Superior temporal gyrus (tissue), 1 donor: Measurements from ENCODE around the gene CERK.

Experiments used
- DNase-seq: peaks from one replicate; pipeline ENCODE4 v3.0.0-alpha.2; 2016; ENCODE audit errors: extremely low spot score

Gene CERK

GRCh38 chr22:46662226-46662625, 75.8 kb downstream of the CERK start:
- DNase-seq: no peak

DNA sequence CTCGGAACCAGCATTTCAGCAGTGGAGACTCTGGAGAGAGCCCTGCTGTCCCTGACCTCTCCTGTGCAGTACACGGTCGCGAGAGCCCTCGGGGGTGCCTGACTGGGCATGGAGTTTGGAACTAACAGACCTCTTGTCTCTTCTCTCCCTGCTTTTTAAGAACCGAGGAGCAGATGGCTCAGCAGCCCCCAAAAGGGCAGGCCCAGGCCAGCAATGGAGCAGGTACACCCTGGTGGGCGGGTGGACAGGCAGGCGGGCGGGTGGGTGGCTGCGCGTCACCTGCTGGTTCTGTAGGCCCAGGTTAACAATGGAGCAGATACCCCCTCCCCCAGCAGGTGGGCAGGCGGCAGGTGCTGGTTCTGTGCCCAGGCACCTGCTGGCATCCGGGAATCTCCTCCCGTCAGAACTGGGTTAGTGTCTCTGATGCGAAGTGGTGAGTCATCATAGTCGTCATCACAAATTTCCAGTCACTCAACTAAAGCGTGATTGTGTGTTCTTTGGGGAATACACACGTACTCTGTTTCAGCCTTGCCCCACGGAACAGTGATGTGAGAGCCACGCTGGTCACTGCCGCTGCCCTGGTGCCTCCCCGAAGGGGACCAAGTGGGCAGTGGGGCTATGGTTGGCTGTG, 76.7 kb downstream of the CERK start:
- DNase-seq: peak; percentile 61

GRCh38 chr22:46660604-46661201, 77.3 kb downstream of the CERK start:
- DNase-seq: no peak

- no peak for DNase-seq
Observed at GRCh38 chr22:46659791-46660186, 78.3 kb downstream of the CERK start.

GRCh38 chr22:46659059-46659790, 78.8 kb downstream of the CERK start:
- DNase-seq: no peak

GRCh38 chr22:46657996-46658947, 79.8 kb downstream of the CERK start:
- no peak for DNase-seq

DNA sequence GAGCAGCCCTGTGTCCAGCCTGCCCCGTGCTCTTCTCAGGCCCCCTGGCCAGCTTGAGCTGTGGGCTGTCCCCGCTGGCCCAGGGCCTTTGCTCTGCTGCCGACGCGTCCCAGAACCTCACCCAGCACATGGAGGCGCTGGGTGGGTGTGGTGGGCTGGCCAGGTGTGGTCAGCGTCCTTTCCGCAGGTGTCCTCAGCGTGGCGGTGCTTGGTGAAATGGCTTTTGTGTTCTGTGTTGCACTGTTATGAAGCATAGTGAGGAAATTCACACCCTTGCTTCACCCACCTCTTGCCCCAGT, 80.4 kb downstream of the CERK start:
- DNase-seq: no peak

DNA sequence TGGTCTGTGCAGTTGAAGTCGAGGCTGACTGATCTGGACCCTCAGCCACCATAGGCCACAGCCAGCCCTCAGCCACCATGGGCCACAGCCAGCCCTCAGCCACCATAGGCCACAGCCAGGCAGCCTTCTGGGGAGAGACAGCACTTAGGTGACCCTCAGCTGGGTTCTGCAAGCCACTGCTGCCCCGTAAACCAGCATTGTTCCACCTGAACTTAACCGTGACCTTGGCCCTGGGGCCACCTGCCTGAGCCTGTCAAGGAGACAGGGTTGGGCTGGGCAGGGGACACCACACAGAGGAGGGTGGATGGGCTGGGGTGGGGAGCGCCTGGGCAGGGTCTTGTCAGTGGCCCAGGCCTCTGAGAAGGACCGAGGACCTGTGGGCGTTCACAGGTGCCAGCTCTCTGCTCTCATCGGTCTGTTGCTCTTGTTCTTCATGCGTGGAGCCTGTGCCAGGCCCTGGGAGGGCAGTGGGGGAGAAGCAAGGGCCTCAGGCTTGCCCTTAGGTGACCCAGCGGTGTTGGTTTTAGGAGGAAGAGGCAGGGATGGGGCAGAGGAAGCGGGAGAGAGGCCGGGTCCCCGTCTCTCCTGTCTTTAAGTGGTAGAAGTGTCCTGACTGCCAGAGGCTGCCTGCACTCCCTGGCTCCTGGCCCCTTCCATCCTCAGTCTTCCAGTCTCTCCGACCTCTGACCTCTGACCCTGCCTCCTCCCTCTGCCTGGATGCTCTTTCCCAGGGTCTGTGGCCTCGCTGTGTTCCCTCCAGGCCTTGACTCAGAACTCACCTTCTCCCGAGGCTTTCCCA, 81.0 kb downstream of the CERK start:
- no peak for DNase-seq

DNA sequence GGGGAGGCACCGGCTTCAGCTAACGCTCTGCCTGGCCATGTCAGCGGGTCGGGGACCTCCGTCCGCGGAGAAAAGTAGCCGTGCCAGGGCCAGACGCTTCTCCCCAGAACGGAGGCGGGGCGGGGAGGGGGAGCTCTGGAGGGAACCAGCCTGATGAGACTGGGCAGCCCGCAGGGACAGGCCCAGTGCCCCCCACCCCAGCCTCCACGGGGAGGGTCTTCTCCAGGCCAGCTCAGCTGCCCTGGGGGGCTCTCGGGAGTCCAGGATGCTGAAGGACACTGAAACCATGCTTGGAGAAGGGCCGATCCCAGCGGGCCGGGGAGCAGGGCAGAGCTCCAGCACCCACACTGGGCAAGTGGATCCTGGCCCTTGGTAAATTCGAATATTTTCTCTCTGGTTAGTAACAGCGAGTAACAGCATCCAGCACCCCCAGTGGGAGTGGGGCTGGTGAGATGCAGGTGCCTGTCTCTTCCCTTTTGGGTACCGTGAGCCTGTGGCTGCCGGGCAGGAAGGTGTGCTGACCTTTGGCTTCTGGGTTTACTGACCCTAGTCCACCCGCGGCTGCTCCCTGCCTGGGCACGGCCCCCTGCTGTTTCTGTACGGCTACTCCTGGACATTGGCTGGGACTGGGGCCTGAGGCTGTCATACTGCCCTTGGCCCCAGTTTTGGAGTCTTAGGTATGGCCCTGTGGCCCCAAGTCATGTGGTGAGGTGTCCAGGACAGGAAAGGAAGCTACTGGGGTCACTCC, 82.0 kb downstream of the CERK start:
- DNase-seq: no peak

DNA sequence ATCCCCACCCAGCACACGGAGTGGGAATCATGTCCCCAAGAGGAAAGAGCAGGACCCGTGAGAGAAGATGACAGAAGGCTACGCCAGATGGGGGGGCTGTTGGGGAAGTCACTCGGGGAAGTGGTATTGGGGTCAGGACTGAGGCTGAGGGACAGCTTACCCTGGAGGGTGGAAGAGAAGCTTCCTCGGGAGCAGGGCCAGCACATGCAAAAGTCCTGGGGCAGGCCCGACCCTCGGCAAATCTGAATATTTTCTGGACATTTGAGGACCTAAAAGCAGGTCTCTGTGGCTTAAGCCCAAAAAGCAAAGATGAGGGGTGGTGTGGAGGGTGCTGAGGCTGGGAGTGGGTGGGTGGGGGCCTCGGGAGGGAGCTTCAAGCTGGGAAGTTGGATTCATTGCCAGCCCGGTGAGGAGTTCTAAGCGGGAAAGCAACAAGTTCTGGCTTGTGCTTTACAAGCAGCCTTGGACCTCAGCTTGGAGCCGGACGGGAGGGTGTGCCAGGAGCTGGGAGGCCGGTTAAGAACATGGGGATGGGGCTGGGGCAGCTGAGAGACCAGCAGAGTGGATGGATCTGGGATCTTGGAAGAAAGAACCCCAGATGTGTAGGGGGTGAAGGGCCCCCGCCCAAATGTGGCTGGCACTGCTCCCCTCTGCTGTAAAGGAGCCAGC, 83.0 kb downstream of the CERK start:
- no peak for DNase-seq

DNA sequence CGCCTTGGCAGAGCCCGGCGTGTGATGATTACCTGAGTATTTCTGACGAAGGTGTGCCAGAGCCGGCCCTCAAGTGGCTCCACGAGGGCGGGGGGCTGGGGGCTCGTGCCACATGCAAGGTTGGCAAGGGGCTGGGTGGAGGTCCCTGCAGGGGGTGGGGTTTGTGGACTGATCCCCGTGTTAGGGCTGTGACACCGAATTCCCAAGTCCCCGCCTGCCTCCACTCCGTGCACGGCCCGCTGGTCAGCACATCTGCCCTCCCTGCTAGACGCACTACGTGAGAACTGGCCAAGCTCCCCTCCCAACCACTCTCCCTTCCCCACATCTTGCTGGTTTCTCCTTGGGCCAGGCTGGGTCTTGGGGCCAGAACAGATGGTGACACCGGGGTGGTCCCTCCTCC, 83.6 kb downstream of the CERK start:
- DNase-seq: no peak

DNA sequence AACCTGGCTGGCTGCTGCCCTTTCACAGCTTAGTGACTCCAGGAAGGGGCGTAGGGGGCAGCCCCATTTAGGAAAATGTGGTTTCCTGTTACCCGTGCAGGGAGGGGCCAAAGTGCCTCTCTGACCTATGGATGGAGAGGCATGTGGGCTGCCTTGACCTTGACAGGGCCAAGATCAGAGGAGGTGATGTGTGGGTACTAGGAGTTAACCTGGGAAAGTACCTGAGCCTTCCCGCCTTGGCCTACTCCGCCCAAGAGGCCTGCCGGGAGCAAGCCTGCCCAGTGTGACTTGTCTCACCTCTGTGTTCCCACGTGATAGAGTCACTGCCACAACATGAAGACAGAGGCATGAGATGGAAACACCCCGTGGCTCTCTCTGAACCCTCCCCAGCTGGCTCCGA, 84.5 kb downstream of the CERK start:
- no peak for DNase-seq

DNA sequence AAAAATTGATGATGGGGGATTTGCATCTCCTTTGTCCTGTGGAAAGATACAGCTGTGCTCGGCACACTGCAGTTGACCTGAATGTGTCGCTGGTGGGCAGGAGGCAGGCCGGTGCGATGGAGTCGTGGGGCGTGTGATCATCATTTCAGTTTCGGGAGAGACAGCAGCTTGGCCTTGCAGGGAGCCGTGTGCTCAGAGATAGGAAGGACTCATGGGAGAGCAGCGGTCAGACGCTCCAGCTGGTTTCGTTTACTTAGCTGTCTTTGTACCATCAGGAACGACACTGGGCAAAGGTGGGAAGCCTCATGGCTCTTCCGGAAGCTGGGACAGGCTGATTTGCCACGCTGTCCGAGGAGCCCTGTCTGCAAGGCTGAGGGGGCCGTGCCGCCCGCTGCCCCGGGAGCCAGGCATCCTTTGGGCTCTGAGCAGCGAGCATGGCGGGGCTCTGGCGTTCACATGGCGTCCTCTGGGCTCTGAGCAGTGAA, 85.2 kb downstream of the CERK start:
- DNase-seq: no peak

GRCh38 chr22:46652081-46652846, 85.8 kb downstream of the CERK start:
- DNase-seq: no peak

DNA sequence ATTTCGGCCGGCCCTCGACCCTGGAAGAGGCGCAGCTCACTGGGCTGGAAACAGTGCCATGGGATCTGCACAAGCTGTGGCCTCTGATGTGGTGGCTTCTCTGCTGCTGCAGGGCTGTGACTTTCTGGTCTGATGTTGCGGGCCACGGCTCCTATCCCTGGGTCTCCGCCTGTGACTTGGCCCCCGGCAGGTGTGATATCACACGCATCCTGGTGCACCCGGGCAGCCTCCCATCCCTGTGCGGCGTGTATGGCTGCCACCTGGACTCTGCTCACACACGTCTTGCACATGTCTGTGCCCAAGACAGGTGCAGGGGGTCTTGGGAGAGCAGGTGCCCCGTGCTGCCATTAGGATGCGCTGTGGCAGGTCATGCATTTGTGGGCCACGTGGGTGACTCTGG, 86.7 kb downstream of the CERK start:
- DNase-seq: no peak

GRCh38 chr22:46650078-46650810, 87.8 kb downstream of the CERK start:
- DNase-seq: peak; percentile 17

DNA sequence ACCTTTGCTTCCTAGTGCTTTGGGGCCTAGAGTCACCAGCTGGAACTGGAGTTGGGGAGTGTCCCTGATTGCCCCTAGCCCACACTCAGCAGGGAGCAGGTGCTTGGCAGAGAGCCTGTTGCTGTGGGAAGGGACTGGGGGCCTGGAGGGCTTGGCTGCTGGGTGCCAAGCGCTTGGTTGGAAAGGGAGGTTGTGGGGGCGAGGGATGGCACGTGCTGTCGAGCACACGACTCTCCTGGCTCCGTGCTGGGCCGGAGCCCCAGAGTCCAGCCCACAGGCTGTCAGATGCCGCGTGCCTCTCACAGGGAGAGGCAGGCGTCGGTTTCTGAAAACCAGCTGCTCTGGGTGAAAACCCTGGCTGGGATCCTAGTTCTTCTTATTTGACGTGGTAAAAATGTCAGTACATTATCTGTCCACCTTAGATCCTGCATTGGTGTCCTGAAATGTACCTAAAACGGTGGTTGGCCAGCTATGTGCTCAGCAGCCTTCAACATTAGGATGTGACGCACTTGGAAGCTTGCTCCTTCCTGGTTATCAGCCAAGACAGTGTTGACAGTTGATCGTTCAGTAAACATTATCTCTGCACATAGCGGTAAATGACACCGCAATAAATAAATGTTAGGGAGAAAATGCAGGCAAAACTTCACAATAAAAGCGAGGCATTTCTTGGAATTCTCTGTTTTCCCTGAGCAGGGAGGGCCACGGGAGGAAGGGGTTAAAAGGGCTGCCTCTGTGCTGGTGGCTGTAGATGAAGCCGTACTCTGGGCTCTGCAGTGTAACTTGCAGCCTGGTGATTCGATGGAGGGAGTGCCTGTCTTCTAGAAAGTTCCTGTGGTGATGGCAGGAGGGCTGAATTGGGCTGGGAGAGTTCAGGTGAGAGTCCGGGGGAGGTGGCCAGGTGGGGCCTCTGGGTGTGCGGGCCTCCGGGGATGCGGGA, 88.6 kb downstream of the CERK start:
- peak; percentile 40 for DNase-seq
